CD14-positive monocyte (primary cell): ENCODE results near the gene NKX1-1. TPM values are rescaled to one million over a fixed set of nuclear protein-coding genes. Genes with fewer than 3 reads are reported as not detected.

ENCODE experiments used
- DNase-seq, 3 donors: peaks; one replicate each; pipeline ENCODE4 v3.0.0-alpha.2; 2011 to 2022
- H2AFZ ChIP-seq: 2 replicates; pipeline ENCODE4 v1.6.0; 2012; ENCODE audit warnings: mild to moderate bottlenecking, low read depth, low read length, inconsistent platforms; ENCODE audit not compliant: insufficient read depth, poor library complexity, severe bottlenecking
- H3K27ac ChIP-seq, 2 donors: 1 replicate in 1 of 2; 2 replicates in 1 of 2; pipeline ENCODE4 v1.5.1; 2012 to 2013; ENCODE audit warnings: low read length in 2 of 2, control low read depth in 1 of 2, inconsistent platforms in 1 of 2, low read depth in 1 of 2, mild to moderate bottlenecking in 1 of 2
- H3K27me3 ChIP-seq, 2 donors: one replicate each; pipeline versions ENCODE4 v1.6.0 to v1.6.1; 2011 to 2013; ENCODE audit warnings: low read length in 2 of 2; ENCODE audit not compliant: control insufficient read depth in 2 of 2, insufficient read depth in 2 of 2
- H3K36me3 ChIP-seq, 2 donors: replicated peaks in 1 of 2; 1 replicate in 1 of 2; 2 replicates in 1 of 2; pipeline versions ENCODE4 v1.5.1 to v1.6.1; 2012 to 2013; ENCODE audit warnings: low read length in 2 of 2, control low read depth in 1 of 2, inconsistent platforms in 1 of 2, mild to moderate bottlenecking in 1 of 2; ENCODE audit not compliant: insufficient read depth in 2 of 2, control insufficient read depth in 1 of 2
- H3K4me1 ChIP-seq, 2 donors: 1 replicate in 1 of 2; 2 replicates in 1 of 2; pipeline versions ENCODE4 v1.5.1 to v1.6.1; 2012 to 2013; ENCODE audit warnings: low read length in 2 of 2, control low read depth in 1 of 2, inconsistent platforms in 1 of 2, mild to moderate bottlenecking in 1 of 2, moderate library complexity in 1 of 2; ENCODE audit not compliant: insufficient read depth in 2 of 2, control insufficient read depth in 1 of 2
- H3K4me2 ChIP-seq: replicated peaks from 2 replicates; pipeline ENCODE3; 2012; ENCODE audit warnings: low read length, moderate library complexity, mild to moderate bottlenecking; ENCODE audit not compliant: poor library complexity, severe bottlenecking; ENCODE audit errors: extremely low read depth
- H3K4me3 ChIP-seq, 3 experiments: fragments of 200-600 bp in 1 of 3; sonication (generic) in 1 of 3; replicated peaks in 1 of 3; 1 replicate in 2 of 3; 2 replicates in 1 of 3; pipeline ENCODE4 v1.5.1; 2011 to 2013; ENCODE audit warnings: low read length in 3 of 3, mild to moderate bottlenecking in 3 of 3, control low read depth in 2 of 3, low read depth in 2 of 3, inconsistent platforms in 1 of 3, moderate library complexity in 1 of 3
- H3K79me2 ChIP-seq: 2 replicates; pipeline ENCODE4 v1.6.0; 2012; ENCODE audit warnings: mild to moderate bottlenecking, control low read depth, inconsistent platforms, low read length, moderate library complexity; ENCODE audit not compliant: insufficient read depth
- H3K9ac ChIP-seq: 2 replicates; pipeline ENCODE4 v1.6.0; 2017; ENCODE audit warnings: low read length, mild to moderate bottlenecking; ENCODE audit not compliant: insufficient read depth, poor library complexity, severe bottlenecking
- H3K9me3 ChIP-seq, 2 donors: replicated peaks in 1 of 2; 1 replicate in 1 of 2; 2 replicates in 1 of 2; pipeline versions ENCODE4 v1.5.1 to v1.6.1; 2012 to 2013; ENCODE audit warnings: low read length in 2 of 2, control low read depth in 1 of 2; ENCODE audit not compliant: control insufficient read depth in 1 of 2, insufficient read depth in 1 of 2
- H4K20me1 ChIP-seq: 2 replicates; pipeline ENCODE4 v1.6.0; 2012; ENCODE audit warnings: mild to moderate bottlenecking, low read length, control low read depth, moderate library complexity; ENCODE audit not compliant: insufficient read depth
- H3K27ac Mint-ChIP-seq, 7 donors: one replicate each; pipeline ENCODE4 v1.8.0; 2020; ENCODE audit warnings: mild to moderate bottlenecking in 7 of 7, mixed read lengths in 7 of 7, moderate library complexity in 6 of 7, inconsistent platforms in 2 of 7
- H3K27me3 Mint-ChIP-seq, 3 donors: one replicate each; pipeline ENCODE4 v1.8.0; 2021 to 2022; ENCODE audit warnings: low read depth in 3 of 3, mild to moderate bottlenecking in 3 of 3, mixed read lengths in 3 of 3, moderate library complexity in 3 of 3, inconsistent platforms in 1 of 3
- H3K36me3 Mint-ChIP-seq, 2 donors: one replicate each; pipeline ENCODE4 v1.8.0; 2020; ENCODE audit warnings: mixed read lengths in 2 of 2, inconsistent platforms in 1 of 2, mild to moderate bottlenecking in 1 of 2
- H3K4me1 Mint-ChIP-seq: one replicate; pipeline ENCODE4 v1.8.0; 2020; ENCODE audit warnings: mild to moderate bottlenecking, mixed read lengths
- H3K4me3 Mint-ChIP-seq, 2 donors: one replicate each; pipeline ENCODE4 v1.8.0; 2020; ENCODE audit warnings: mild to moderate bottlenecking in 2 of 2, mixed read lengths in 2 of 2, moderate library complexity in 1 of 2
- H3K9me3 Mint-ChIP-seq, 7 donors: one replicate each; pipeline ENCODE4 v1.8.0; 2020 to 2022; ENCODE audit warnings: mixed read lengths in 7 of 7, mild to moderate bottlenecking in 6 of 7, moderate library complexity in 6 of 7, inconsistent platforms in 2 of 7
- WGBS: methylation state at CpG from one replicate; pipeline ENCODE4 v1.1.5; 2013; ENCODE audit warnings: missing lambda C conversion rate; ENCODE audit not compliant: insufficient coverage; 5-methylcytosine and 5-hydroxymethylcytosine counted together
- intact Hi-C, 2 donors: fragments of 100-400 bp; cut with micrococcal nuclease; formaldehyde crosslinking; loops; one replicate each; pipeline versions ENCODE4 v1.15.0 to v1.15.1; 2023
- polyA minus RNA-seq: library from RNA; depleted of rRNA, polyadenylated mRNA; stranded (reverse); fragments of >200 nt; gene quantifications from 2 replicates; pipeline ENCODE4 v1.2.3, GENCODE V29; 2012
- polyA plus RNA-seq, 3 donors: library from polyadenylated mRNA; depleted of rRNA in 1 of 3; unstranded in 2 of 3; stranded (reverse) in 1 of 3; fragments of 300-500 nt in 2 of 3; fragments of >200 nt in 1 of 3; fragmentation: Illumina TruSeq in 2 of 3; gene quantifications; 1 replicate in 2 of 3; 2 replicates in 1 of 3; pipeline ENCODE4 v1.2.3, GENCODE V29; 2012 to 2021
- total RNA-seq, 12 experiments: library from RNA in 1 of 12; stranded (reverse) in 1 of 12; fragments of 120-200 nt in 1 of 12; gene quantifications; one replicate each; pipeline ENCODE4 v1.2.4 and lab custom pipeline; 2013 to 2026; ENCODE audit warnings: mixed read lengths in 6 of 12, inconsistent platforms in 1 of 12
- TF ChIP-seq, protein P1 (sequence below): fragments of 200-600 bp; IDR thresholded peaks from one replicate; pipeline ENCODE4 v1.8.0; 2022; ENCODE audit warnings: antibody characterized with exemption, mild to moderate bottlenecking

NKX1-1 gene
- not detected for total RNA-seq (2013)
- polyA plus RNA-seq (not detected), polyA minus RNA-seq (not detected in 2 replicates), total RNA-seq (lab: John Stamatoyannopoulos, UW) (0 reads per million in 11 experiments)

DNA sequence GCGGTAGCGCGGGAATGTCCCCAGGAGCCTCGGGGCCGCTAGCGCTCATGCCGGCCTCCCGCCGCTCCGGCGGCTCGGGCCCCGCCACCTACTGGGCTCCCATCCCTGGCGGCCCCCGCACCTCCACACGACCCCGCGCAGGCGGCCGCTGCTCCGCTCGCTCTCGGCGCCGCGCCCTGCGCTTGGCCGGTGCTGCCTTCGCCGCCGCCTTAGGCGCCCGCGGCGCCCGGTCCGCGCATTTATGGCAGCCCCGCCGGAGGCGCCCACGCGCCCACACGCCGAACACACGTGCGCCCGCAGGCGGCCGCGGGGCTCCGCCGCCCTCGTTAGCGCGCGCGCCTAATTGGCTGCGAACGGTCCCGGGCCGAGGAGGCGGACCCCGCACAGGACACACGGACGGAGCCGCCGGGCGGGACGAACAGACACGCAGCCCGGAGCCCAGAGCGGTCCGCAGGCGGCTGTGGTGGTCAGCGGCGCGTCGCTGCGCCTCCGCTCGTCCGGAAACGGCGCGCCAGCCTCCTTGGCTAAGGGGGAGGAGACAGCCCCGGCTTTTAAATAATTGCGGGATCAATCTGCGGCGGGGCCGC, at the start of gene NKX1-1:
NKX1-1 (minus strand) TSS at position 49 of the 587 bp plus-strand sequence; CDS start at position 49, 0 bp downstream.
- Histone ChIP-seq H2AFZ (no peak within 1 kb of the TSS), H3K79me2 (no peaks in the 10 kb centered on the region), H3K4me1 (no peaks in the 10 kb centered on the region), H4K20me1 (no peaks in the 10 kb centered on the region), H3K9me3 (peaks cover 0 to 33% of the 10 kb centered on the region in 2 donors), H3K4me3 (no peak within 1 kb of the TSS), H3K27me3 (peaks cover 40 to 81% of the 10 kb centered on the region in 2 donors), H3K9ac (no peak within 1 kb of the TSS), H3K27ac (no peak within 1 kb of the TSS), H3K36me3 (no peaks in the 10 kb centered on the region), H3K4me2 (no peak within 1 kb of the TSS)
- Mint-ChIP-seq H3K36me3 (peaks cover 0 to 6% of the 10 kb centered on the region in 2 donors), H3K27me3 (peaks cover 70 to 96% (median 79%) of the 10 kb centered on the region in 3 donors), H3K4me1 (no peaks in the 10 kb centered on the region), H3K4me3 (peak within 1 kb of the TSS; percentile 37 to 84), H3K27ac (no peak within 1 kb of the TSS), H3K9me3 (peaks cover 0 to 38% (median 10%) of the 10 kb centered on the region in 7 donors)
- no peak for DNase-seq
- TF ChIP-seq, protein P1, sequence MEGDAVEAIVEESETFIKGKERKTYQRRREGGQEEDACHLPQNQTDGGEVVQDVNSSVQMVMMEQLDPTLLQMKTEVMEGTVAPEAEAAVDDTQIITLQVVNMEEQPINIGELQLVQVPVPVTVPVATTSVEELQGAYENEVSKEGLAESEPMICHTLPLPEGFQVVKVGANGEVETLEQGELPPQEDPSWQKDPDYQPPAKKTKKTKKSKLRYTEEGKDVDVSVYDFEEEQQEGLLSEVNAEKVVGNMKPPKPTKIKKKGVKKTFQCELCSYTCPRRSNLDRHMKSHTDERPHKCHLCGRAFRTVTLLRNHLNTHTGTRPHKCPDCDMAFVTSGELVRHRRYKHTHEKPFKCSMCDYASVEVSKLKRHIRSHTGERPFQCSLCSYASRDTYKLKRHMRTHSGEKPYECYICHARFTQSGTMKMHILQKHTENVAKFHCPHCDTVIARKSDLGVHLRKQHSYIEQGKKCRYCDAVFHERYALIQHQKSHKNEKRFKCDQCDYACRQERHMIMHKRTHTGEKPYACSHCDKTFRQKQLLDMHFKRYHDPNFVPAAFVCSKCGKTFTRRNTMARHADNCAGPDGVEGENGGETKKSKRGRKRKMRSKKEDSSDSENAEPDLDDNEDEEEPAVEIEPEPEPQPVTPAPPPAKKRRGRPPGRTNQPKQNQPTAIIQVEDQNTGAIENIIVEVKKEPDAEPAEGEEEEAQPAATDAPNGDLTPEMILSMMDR: no peak
- 5% methylated on average over 91 of the region's 91 CpGs for WGBS
- intact Hi-C loops: no loop called here

DNA sequence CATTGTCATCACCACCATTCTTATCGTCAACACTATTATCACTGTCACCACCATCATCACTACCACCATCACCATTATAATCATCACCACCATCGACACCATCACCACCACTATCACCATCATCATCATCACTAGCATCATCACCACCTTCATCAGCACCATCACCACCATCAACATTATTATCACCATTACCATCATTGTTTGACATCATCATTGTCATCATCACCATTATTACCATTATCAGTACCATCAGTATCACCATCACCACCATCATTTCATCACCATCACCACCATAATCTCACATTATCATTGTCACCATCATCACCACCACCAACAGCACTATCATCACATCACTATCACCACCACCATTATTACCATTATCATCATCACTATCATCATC, 47.5 kb upstream of the NKX1-1 start:
- H3K4me2 ChIP-seq: no peak overlapping the region
- Mint-ChIP-seq H3K4me3 (no peak overlapping the region), H3K27ac (no peak overlapping the region), H3K4me1 (no peaks in the 10 kb centered on the region), H3K36me3 (no peaks in the 10 kb centered on the region), H3K9me3 (peaks cover 20 to 32% (median 27%) of the 10 kb centered on the region in 7 donors), H3K27me3 (peaks cover 9 to 12% (median 10%) of the 10 kb centered on the region in 3 donors)
- H3K79me2 ChIP-seq: no peaks in the 10 kb centered on the region
- no peaks in the 10 kb centered on the region for H3K36me3 ChIP-seq
- no peak for DNase-seq
- H4K20me1 ChIP-seq: no peaks in the 10 kb centered on the region
- no peak overlapping the region for H2AFZ ChIP-seq
- peaks cover 16 to 23% of the 10 kb centered on the region in 2 donors for H3K9me3 ChIP-seq
- no peak overlapping the region for H3K27ac ChIP-seq
- WGBS: 100% methylated on average over 2 of the region's 2 CpGs
- peaks cover 0 to 6% of the 10 kb centered on the region in 2 donors for H3K27me3 ChIP-seq
- TF ChIP-seq, protein P1: no peak
- H3K4me3 ChIP-seq: no peak overlapping the region
- H3K4me1 ChIP-seq: no peaks in the 10 kb centered on the region
- H3K9ac ChIP-seq: no peak overlapping the region
- intact Hi-C loops: no loop called here
